ENCODE measurements around the gene NKG7.

DNA sequence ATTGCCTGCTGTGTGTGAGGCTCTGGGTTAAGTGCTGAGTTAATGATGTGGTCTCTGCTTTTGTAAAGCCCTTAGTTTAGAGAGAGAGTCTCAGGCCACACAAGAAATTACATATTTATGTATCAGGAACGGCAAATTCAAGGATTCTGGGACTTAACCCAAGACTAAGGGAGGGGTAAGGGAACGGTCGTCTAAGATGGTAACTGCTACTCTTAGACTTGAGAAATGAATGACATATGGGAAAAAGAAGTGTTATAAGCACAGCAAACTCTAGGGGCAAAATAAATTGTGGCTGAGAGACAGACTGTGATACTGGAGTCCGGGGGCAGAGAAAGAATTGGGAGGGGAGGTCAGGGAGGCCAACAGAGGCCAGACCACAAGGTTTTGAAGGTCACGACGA, 40.7 kb downstream of the NKG7 start:
- TF ChIP-seq POLR2A (IDR thresholded peaks at IDR 0.05) (no peak), POLR2AphosphoS5 (IDR thresholded peaks at IDR 0.05) (no peak)
- TF ChIP-seq, protein P1, sequence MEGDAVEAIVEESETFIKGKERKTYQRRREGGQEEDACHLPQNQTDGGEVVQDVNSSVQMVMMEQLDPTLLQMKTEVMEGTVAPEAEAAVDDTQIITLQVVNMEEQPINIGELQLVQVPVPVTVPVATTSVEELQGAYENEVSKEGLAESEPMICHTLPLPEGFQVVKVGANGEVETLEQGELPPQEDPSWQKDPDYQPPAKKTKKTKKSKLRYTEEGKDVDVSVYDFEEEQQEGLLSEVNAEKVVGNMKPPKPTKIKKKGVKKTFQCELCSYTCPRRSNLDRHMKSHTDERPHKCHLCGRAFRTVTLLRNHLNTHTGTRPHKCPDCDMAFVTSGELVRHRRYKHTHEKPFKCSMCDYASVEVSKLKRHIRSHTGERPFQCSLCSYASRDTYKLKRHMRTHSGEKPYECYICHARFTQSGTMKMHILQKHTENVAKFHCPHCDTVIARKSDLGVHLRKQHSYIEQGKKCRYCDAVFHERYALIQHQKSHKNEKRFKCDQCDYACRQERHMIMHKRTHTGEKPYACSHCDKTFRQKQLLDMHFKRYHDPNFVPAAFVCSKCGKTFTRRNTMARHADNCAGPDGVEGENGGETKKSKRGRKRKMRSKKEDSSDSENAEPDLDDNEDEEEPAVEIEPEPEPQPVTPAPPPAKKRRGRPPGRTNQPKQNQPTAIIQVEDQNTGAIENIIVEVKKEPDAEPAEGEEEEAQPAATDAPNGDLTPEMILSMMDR (IDR thresholded peaks at IDR 0.05): no peak

Data from suprapubic skin (tissue), 4 donors.